Fibroblast of lung (primary cell): Measurements from ENCODE around the gene CHAD. TPM values are rescaled to one million over a fixed set of nuclear protein-coding genes. Genes with fewer than 3 reads are reported as not detected.
"Not testable (repeated sequence)": the region's sequence is repeated elsewhere in the genome, so short reads cannot be mapped to it uniquely, and the experiment has no call there.

Source experiments
- DNase-seq, 2 donors: peaks; one replicate each; pipeline versions ENCODE4 v3.0.0 to v3.0.0-alpha.2; 2010; ENCODE audit warnings: low read depth in 2 of 2
- H2AFZ ChIP-seq: 2 replicates; pipeline ENCODE4 v1.5.1; 2012; ENCODE audit warnings: low read length, control low read depth, inconsistent platforms
- H3K27ac ChIP-seq: 2 replicates; pipeline ENCODE4 v1.5.1; 2011; ENCODE audit warnings: low read length, control low read depth; ENCODE audit not compliant: insufficient read depth
- H3K27me3 ChIP-seq: 2 replicates; pipeline ENCODE4 v1.5.1; 2011; ENCODE audit warnings: mild to moderate bottlenecking, low read length; ENCODE audit not compliant: control insufficient read depth, insufficient read depth
- H3K36me3 ChIP-seq: 2 replicates; pipeline ENCODE4 v1.5.1; 2011; ENCODE audit warnings: low read length; ENCODE audit not compliant: control insufficient read depth, insufficient read depth
- H3K4me1 ChIP-seq: 2 replicates; pipeline ENCODE4 v1.5.1; 2011; ENCODE audit warnings: low read length; ENCODE audit not compliant: control insufficient read depth, insufficient read depth; ENCODE audit errors: extremely low read depth
- H3K4me2 ChIP-seq: 2 replicates; pipeline ENCODE4 v1.5.1; 2011; ENCODE audit warnings: low read length, control low read depth; ENCODE audit not compliant: insufficient read depth; ENCODE audit errors: extremely low read depth
- H3K4me3 ChIP-seq, 4 experiments: fragments of 200-600 bp in 1 of 4; sonication (generic) in 1 of 4; replicated peaks in 1 of 4; 2 replicates each; pipeline ENCODE4 v1.5.1; 2011 to 2016; ENCODE audit warnings: low read length in 4 of 4, low read depth in 3 of 4, mild to moderate bottlenecking in 3 of 4, control low read depth in 2 of 4, inconsistent platforms in 1 of 4, mixed read lengths in 1 of 4; ENCODE audit not compliant: insufficient read depth in 1 of 4; ENCODE audit errors: control extremely low read depth in 1 of 4
- H3K79me2 ChIP-seq: 2 replicates; pipeline ENCODE4 v1.5.1; 2012; ENCODE audit warnings: mild to moderate bottlenecking, low read length, inconsistent platforms; ENCODE audit not compliant: control insufficient read depth, insufficient read depth
- H3K9ac ChIP-seq: 2 replicates; pipeline ENCODE4 v1.5.1; 2011; ENCODE audit warnings: mild to moderate bottlenecking, low read length, control low read depth; ENCODE audit not compliant: insufficient read depth
- H3K9me3 ChIP-seq: 2 replicates; pipeline ENCODE4 v1.5.1; 2012; ENCODE audit warnings: low read depth, low read length; ENCODE audit not compliant: control insufficient read depth, insufficient read depth
- H4K20me1 ChIP-seq: 2 replicates; pipeline ENCODE4 v1.5.1; 2011; ENCODE audit warnings: low read length; ENCODE audit not compliant: control insufficient read depth, insufficient read depth; ENCODE audit errors: extremely low read depth
- CTCF ChIP-seq, 2 donors: IDR thresholded peaks in 1 of 2; conservative IDR thresholded peaks in 1 of 2; 1 replicate in 1 of 2; 2 replicates in 1 of 2; pipeline ENCODE4 v1.5.1; 2011 to 2012; ENCODE audit warnings: low read length in 2 of 2, control low read depth in 1 of 2, inconsistent platforms in 1 of 2, low read depth in 1 of 2, mild to moderate bottlenecking in 1 of 2
- EZH2 ChIP-seq: IDR thresholded peaks from 2 replicates; pipeline ENCODE4 v1.5.1; 2012; ENCODE audit warnings: low read length, control low read depth, mild to moderate bottlenecking; ENCODE audit errors: missing control alignments
- polyA plus RNA-seq, 2 donors: library from polyadenylated mRNA; depleted of rRNA in 1 of 2; stranded (reverse) in 1 of 2; unstranded in 1 of 2; fragments of >200 nt; gene quantifications; 2 replicates each; pipeline ENCODE4 v1.2.1, GENCODE V29; 2011 to 2012; ENCODE audit warnings: missing spikeins in 1 of 2
- total RNA-seq: library from RNA; depleted of rRNA; stranded (reverse); fragments of >200 nt; gene quantifications from 2 replicates; pipeline ENCODE4 v1.2.1, GENCODE V29; 2014

Gene CHAD
- total and polyA plus RNA-seq, 2 donors (not counting 1 experiment from before 2014, with no cell fraction given): not detected

GRCh38 chr17:50472761-50473161 lies 4.1 kb upstream of the CHAD start:
- H3K27ac ChIP-seq, H3K9ac ChIP-seq, H3K4me2 ChIP-seq, H3K4me3 ChIP-seq, H3K4me1 ChIP-seq, H3K79me2 ChIP-seq, H4K20me1 ChIP-seq, H2AFZ ChIP-seq, H3K36me3 ChIP-seq, H3K9me3 ChIP-seq: not testable (repeated sequence)
- TF ChIP-seq CTCF (conservative IDR thresholded peaks at IDR 0.05 in 1 of 2, IDR thresholded peaks at IDR 0.05 in 1 of 2; ENCODE audit: low read depth in 1 of 2, low read length in 2 of 2): peak; percentile 20 to 49
- H3K27me3 ChIP-seq: peaks cover 18% of the 10 kb centered on the region
- peak; percentile 23 to 37 for DNase-seq

- no peaks in the 10 kb centered on the region for H3K4me1 ChIP-seq
- H3K9ac ChIP-seq: no peak overlapping the region
- no peaks in the 10 kb centered on the region for H3K79me2 ChIP-seq
- H3K27ac ChIP-seq: no peak overlapping the region
- no peak overlapping the region for H2AFZ ChIP-seq
- no peak overlapping the region for H3K4me3 ChIP-seq
- H3K27me3 ChIP-seq: peaks cover 18% of the 10 kb centered on the region
- DNase-seq: no peak
- no peak for TF ChIP-seq EZH2
- no peak for TF ChIP-seq CTCF (conservative IDR thresholded peaks at IDR 0.05 in 1 of 2, IDR thresholded peaks at IDR 0.05 in 1 of 2; ENCODE audit: low read depth in 1 of 2, low read length in 2 of 2)
- no peaks in the 10 kb centered on the region for H4K20me1 ChIP-seq
- H3K36me3 ChIP-seq: no peaks in the 10 kb centered on the region
- no peak overlapping the region for H3K4me2 ChIP-seq
- H3K9me3 ChIP-seq: no peaks in the 10 kb centered on the region
These were observed 3.6 kb upstream of the CHAD start for GRCh38 chr17:50472286-50472685.

GRCh38 chr17:50471009-50471905 lies 2.6 kb upstream of the CHAD start:
- no peaks in the 10 kb centered on the region for H3K36me3 ChIP-seq
- peaks cover 23% of the 10 kb centered on the region for H3K27me3 ChIP-seq
- TF ChIP-seq EZH2: no peak
- no peak for TF ChIP-seq CTCF (conservative IDR thresholded peaks at IDR 0.05 in 1 of 2, IDR thresholded peaks at IDR 0.05 in 1 of 2; ENCODE audit: low read depth in 1 of 2, low read length in 2 of 2)
- H2AFZ ChIP-seq: no peak overlapping the region
- H4K20me1 ChIP-seq: no peaks in the 10 kb centered on the region
- no peak overlapping the region for H3K4me2 ChIP-seq
- H3K9me3 ChIP-seq: no peaks in the 10 kb centered on the region
- DNase-seq: no peak
- no peaks in the 10 kb centered on the region for H3K79me2 ChIP-seq
- H3K9ac ChIP-seq: no peak overlapping the region
- no peak overlapping the region for H3K4me3 ChIP-seq
- no peak overlapping the region for H3K27ac ChIP-seq
- H3K4me1 ChIP-seq: no peaks in the 10 kb centered on the region
